ENCODE data around the gene SHISA2.

The SHISA2 gene

GRCh38 chr13:26051657-26052311 is at the start of gene SHISA2:
Gene SHISA2 (minus strand): TSS chr13:26052016. CDS start chr13:26050975, 1,041 bp downstream.
- no peak for TF ChIP-seq GATA3 (IDR thresholded peaks at IDR 0.05; ENCODE audit: low read depth, low read length)
- no peak for TF ChIP-seq GATA2 (IDR thresholded peaks at IDR 0.05; ENCODE audit: low read depth, low read length)

- no peak for TF ChIP-seq GATA3 (IDR thresholded peaks at IDR 0.05; ENCODE audit: low read depth, low read length)
- no peak for TF ChIP-seq GATA2 (IDR thresholded peaks at IDR 0.05; ENCODE audit: low read depth, low read length)
Observed at GRCh38 chr13:26095846-26096610, 44.2 kb upstream of the SHISA2 start.

- no peak for TF ChIP-seq GATA2 (IDR thresholded peaks at IDR 0.05; ENCODE audit: low read depth, low read length)
- TF ChIP-seq GATA3 (IDR thresholded peaks at IDR 0.05; ENCODE audit: low read depth, low read length): no peak
Observed at GRCh38 chr13:26095338-26095737, 43.5 kb upstream of the SHISA2 start.

- TF ChIP-seq GATA3 (IDR thresholded peaks at IDR 0.05; ENCODE audit: low read depth, low read length) (no peak), GATA2 (IDR thresholded peaks at IDR 0.05; ENCODE audit: low read depth, low read length) (no peak)
Observed at GRCh38 chr13:26075498-26075897, 23.7 kb upstream of the SHISA2 start.

- TF ChIP-seq GATA2 (IDR thresholded peaks at IDR 0.05; ENCODE audit: low read depth, low read length) (no peak), GATA3 (IDR thresholded peaks at IDR 0.05; ENCODE audit: low read depth, low read length) (no peak)
Observed at GRCh38 chr13:26074706-26075105, 22.9 kb upstream of the SHISA2 start.

- no peak for TF ChIP-seq GATA2 (IDR thresholded peaks at IDR 0.05; ENCODE audit: low read depth, low read length)
- no peak for TF ChIP-seq GATA3 (IDR thresholded peaks at IDR 0.05; ENCODE audit: low read depth, low read length)
Observed at GRCh38 chr13:26071691-26072090, 19.9 kb upstream of the SHISA2 start.

- no peak for TF ChIP-seq GATA2 (IDR thresholded peaks at IDR 0.05; ENCODE audit: low read depth, low read length)
- TF ChIP-seq GATA3 (IDR thresholded peaks at IDR 0.05; ENCODE audit: low read depth, low read length): no peak
Observed at GRCh38 chr13:26067601-26068000, 15.8 kb upstream of the SHISA2 start.

GRCh38 chr13:26062853-26063444 is 11.1 kb upstream of the SHISA2 start:
- TF ChIP-seq GATA3 (IDR thresholded peaks at IDR 0.05; ENCODE audit: low read depth, low read length) (no peak), GATA2 (IDR thresholded peaks at IDR 0.05; ENCODE audit: low read depth, low read length) (no peak)

- TF ChIP-seq GATA2 (IDR thresholded peaks at IDR 0.05; ENCODE audit: low read depth, low read length): no peak
- TF ChIP-seq GATA3 (IDR thresholded peaks at IDR 0.05; ENCODE audit: low read depth, low read length): no peak
Observed at GRCh38 chr13:26061947-26062346, 10.1 kb upstream of the SHISA2 start.

- TF ChIP-seq GATA2 (IDR thresholded peaks at IDR 0.05; ENCODE audit: low read depth, low read length) (no peak), GATA3 (IDR thresholded peaks at IDR 0.05; ENCODE audit: low read depth, low read length) (no peak)
Observed at GRCh38 chr13:26061256-26061655, 9.4 kb upstream of the SHISA2 start.

- TF ChIP-seq GATA2 (IDR thresholded peaks at IDR 0.05; ENCODE audit: low read depth, low read length): no peak
- no peak for TF ChIP-seq GATA3 (IDR thresholded peaks at IDR 0.05; ENCODE audit: low read depth, low read length)
Observed at GRCh38 chr13:26060357-26060756, 8.5 kb upstream of the SHISA2 start.

- TF ChIP-seq GATA2 (IDR thresholded peaks at IDR 0.05; ENCODE audit: low read depth, low read length) (no peak), GATA3 (IDR thresholded peaks at IDR 0.05; ENCODE audit: low read depth, low read length) (no peak)
Observed at GRCh38 chr13:26058704-26059103, 6.9 kb upstream of the SHISA2 start.

GRCh38 chr13:26054896-26055295 is 3.1 kb upstream of the SHISA2 start:
- no peak for TF ChIP-seq GATA2 (IDR thresholded peaks at IDR 0.05; ENCODE audit: low read depth, low read length)
- no peak for TF ChIP-seq GATA3 (IDR thresholded peaks at IDR 0.05; ENCODE audit: low read depth, low read length)

GRCh38 chr13:26053418-26053980 is 1.7 kb upstream of the SHISA2 start:
- TF ChIP-seq GATA2 (IDR thresholded peaks at IDR 0.05; ENCODE audit: low read depth, low read length): no peak
